ENCODE results near the gene PCBP4.

DNA sequence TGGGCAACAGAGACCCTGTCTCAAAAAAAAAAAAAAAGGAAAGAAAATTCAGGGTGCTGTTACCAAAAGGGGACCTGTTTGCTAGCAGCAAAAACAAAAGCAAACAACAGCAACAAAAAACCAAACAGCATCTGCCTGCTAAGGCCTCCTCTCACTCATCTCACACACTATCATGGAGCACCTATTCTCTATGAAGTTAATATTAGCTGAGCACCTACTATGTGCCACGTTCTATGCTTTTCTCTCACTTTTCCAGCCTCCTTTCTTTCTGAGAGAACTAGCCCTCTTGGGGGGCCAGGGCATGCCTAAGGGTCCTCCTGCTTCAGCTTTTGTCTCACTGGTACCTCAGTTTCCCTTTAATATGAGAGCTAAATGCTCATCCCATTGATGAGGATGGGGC, 12.5 kb downstream of the PCBP4 start:
- TF ChIP-seq, protein P1, sequence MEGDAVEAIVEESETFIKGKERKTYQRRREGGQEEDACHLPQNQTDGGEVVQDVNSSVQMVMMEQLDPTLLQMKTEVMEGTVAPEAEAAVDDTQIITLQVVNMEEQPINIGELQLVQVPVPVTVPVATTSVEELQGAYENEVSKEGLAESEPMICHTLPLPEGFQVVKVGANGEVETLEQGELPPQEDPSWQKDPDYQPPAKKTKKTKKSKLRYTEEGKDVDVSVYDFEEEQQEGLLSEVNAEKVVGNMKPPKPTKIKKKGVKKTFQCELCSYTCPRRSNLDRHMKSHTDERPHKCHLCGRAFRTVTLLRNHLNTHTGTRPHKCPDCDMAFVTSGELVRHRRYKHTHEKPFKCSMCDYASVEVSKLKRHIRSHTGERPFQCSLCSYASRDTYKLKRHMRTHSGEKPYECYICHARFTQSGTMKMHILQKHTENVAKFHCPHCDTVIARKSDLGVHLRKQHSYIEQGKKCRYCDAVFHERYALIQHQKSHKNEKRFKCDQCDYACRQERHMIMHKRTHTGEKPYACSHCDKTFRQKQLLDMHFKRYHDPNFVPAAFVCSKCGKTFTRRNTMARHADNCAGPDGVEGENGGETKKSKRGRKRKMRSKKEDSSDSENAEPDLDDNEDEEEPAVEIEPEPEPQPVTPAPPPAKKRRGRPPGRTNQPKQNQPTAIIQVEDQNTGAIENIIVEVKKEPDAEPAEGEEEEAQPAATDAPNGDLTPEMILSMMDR (IDR thresholded peaks at IDR 0.05; ENCODE audit: low read depth, low read length, poor library complexity, severe bottlenecking): no peak
- TF ChIP-seq EZH2phosphoT487 (IDR thresholded peaks at IDR 0.05; ENCODE audit: borderline replicate concordance, low read length): no peak

Measured in DOHH2 (cell line).